ENCODE data around the gene RAB15. TPM values are rescaled to one million over a fixed set of nuclear protein-coding genes. Genes with fewer than 3 reads are reported as not detected.

The RAB15 gene
- total and polyA plus RNA-seq, 12 donors = 0.95 to 8.9 (median 3.7) TPM

DNA sequence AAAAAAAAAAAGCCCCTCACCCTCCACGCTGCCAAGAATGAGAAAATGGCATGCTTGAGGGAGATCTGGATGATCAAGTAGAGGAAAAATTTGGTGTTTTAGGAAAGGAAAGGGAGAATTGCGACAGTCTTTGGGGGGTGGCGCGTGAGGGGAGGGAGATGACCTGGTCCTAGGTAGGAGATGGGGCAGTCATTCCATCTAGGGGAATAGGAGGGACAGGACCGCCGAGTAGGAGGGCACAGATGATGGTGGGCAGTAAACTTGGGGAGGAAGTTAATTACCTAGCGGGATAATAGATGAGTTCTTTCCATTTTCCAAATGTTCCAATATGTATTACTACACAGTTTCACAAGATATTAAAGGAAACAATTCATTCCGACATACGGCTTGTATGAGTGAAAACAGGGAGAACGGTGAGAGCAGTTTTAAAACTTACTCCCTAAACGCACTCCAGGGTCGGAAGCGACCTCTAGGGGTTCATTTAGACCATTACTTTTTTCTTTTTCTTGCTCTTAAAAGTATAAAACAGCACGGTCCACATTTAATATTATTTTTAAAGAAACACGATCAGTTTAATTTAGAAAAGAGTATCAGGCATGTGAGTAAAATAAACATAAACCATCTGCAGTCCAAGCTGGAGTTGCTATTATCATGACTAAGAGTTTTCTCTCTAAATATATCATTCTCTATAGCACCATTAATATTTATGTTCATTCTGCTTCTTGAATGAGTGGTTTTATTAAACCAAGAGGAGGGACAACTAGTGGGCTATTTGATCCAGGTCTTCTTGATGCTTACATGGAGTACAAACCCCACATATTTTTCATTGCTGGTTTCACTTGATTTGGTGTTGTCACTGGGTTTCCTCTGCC is 11.5 kb upstream of the RAB15 start:
- intact Hi-C loops (cut with DNase I) = loop anchor here (5.0 kb wide), 2 partner anchors 71 to 161 kb away; partner anchors contain the start of gene CHURC1 (in 1 of the 2)
- H3K27me3 ChIP-seq = no peaks in the 10 kb centered on the region
- peak overlapping the region in 1 of 4 donors; percentile 30 for H3K4me3 ChIP-seq
- H3K36me3 ChIP-seq (replicated peaks in 1 of 2) = no peaks in the 10 kb centered on the region
- H3K4me1 ChIP-seq (replicated peaks in 1 of 2) = peaks cover 7 to 22% of the 10 kb centered on the region in 2 donors
- TF ChIP-seq POLR2A (IDR thresholded peaks at IDR 0.05) = no peak
- TF ChIP-seq CTCF (IDR thresholded peaks at IDR 0.05) = peak; percentile 51 to 77 (median 72)
- H3K9me3 ChIP-seq (replicated peaks in 1 of 3) = no peaks in the 10 kb centered on the region
- no peak overlapping the region for H3K27ac ChIP-seq
- 6 to 7% (median 7%) methylated on average over 15 of the region's 15 CpGs for WGBS, 4 donors
- peak in 4 of 7 donors; percentile 27 to 50 (median 40) for DNase-seq

- Histone ChIP-seq H3K4me3 (no peak overlapping the region), H3K27ac (no peak overlapping the region), H3K36me3 (replicated peaks in 1 of 2) (no peaks in the 10 kb centered on the region), H3K9me3 (replicated peaks in 1 of 3) (no peaks in the 10 kb centered on the region), H3K27me3 (no peaks in the 10 kb centered on the region), H3K4me1 (replicated peaks in 1 of 2) (peaks cover 0 to 7% of the 10 kb centered on the region in 2 donors)
- intact Hi-C loops (cut with DNase I) = loop anchor here (5.0 to 10.0 kb wide), 3 partner anchors 67 to 157 kb away; partner anchors contain the start of gene CHURC1 (in 1 of the 2)
- peak in 1 of 7 donors; percentile 41 for DNase-seq
- TF ChIP-seq POLR2A (IDR thresholded peaks at IDR 0.05) = no peak
- no peak for TF ChIP-seq CTCF (IDR thresholded peaks at IDR 0.05)
- 83 to 90% (median 88%) methylated on average over 5 of the region's 5 CpGs for WGBS, 4 donors
These were observed 7.4 kb upstream of the RAB15 start for GRCh38 chr14:64979336-64980074.

DNA sequence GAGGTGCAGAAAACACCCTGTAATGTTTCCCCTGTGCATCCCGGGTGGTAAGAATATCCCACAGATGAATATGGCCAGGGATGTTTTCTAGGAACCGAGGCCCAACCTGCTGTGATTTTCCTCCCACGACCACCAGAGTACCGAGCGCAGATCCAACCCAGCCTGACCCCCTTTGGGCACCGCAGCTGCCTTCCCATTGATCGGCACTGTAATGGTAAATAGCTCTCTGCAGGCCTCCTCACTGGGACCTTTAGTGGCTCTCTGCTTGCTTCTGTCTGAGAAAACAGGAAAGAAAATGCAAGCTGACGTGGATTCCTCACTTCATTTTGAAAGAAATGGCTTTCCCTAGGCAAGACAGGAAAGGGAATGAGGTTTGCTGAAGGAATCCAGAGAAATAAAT is 2.4 kb upstream of the RAB15 start:
- 78 to 86% (median 80%) methylated on average over 7 to 8 of the region's 8 CpGs for WGBS, 4 donors
- DNase-seq = peak in 1 of 7 donors; percentile 27
- H3K27ac ChIP-seq = no peak overlapping the region
- H3K36me3 ChIP-seq (replicated peaks in 1 of 2) = no peaks in the 10 kb centered on the region
- peaks cover 5 to 8% of the 10 kb centered on the region in 2 donors for H3K4me1 ChIP-seq (replicated peaks in 1 of 2)
- no peaks in the 10 kb centered on the region for H3K27me3 ChIP-seq
- intact Hi-C loops (cut with DNase I) = loop anchor here in 1 of 2 donors (10.0 kb wide), 1 partner anchor 150 kb away; no protein-coding TSS in a partner anchor
- no peak for TF ChIP-seq POLR2A (IDR thresholded peaks at IDR 0.05)
- TF ChIP-seq CTCF (IDR thresholded peaks at IDR 0.05) = no peak
- no peak overlapping the region for H3K4me3 ChIP-seq
- no peaks in the 10 kb centered on the region for H3K9me3 ChIP-seq (replicated peaks in 1 of 3)

DNA sequence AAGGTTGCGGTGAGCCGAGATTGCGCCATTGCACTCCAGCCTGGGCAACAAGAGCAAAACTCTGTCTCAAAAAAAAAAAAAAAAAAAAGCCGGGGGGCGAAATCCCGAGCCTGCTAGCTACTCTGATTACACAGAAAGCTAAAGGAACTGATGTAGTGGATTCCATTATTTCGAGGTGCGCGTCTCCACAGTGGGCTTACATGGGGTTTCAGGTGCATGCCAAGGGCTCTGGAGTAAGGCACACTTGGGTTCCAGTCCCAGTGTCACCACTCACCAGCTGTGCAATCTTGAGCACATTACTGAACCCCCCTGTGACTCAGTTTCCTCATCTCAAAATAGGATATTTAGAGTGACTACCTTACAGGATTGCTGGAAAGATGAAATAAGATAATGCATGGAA is 1.7 kb upstream of the RAB15 start:
- WGBS, 4 donors = 94 to 99% (median 96%) methylated on average over 9 of the region's 9 CpGs
- Histone ChIP-seq H3K4me1 (replicated peaks in 1 of 2) (peaks cover 5 to 8% of the 10 kb centered on the region in 2 donors), H3K27ac (no peak overlapping the region), H3K27me3 (no peaks in the 10 kb centered on the region), H3K9me3 (replicated peaks in 1 of 3) (no peaks in the 10 kb centered on the region), H3K4me3 (no peak overlapping the region), H3K36me3 (replicated peaks in 1 of 2) (no peaks in the 10 kb centered on the region)
- no peak for DNase-seq
- intact Hi-C loops (cut with DNase I) = loop anchor here in 1 of 2 donors (10.0 kb wide), 1 partner anchor 149 kb away; no protein-coding TSS in a partner anchor
- TF ChIP-seq CTCF (IDR thresholded peaks at IDR 0.05) = no peak
- TF ChIP-seq POLR2A (IDR thresholded peaks at IDR 0.05) = no peak
